HEK293 (cell line): ENCODE results near the gene TIMM10B.

Experiments
- CTCF ChIP-seq: fragments of 450-650 bp; formaldehyde crosslinking; IDR thresholded peaks from 2 replicates; pipeline ENCODE4 v1.5.1; 2016; ENCODE audit warnings: missing biosample characterization, missing genetic modification characterization
- GLIS1 ChIP-seq: fragments of 450-650 bp; formaldehyde crosslinking; IDR thresholded peaks from 2 replicates; pipeline ENCODE4 v1.5.1; 2016; ENCODE audit warnings: missing biosample characterization, missing genetic modification characterization
- SP2 ChIP-seq: fragments of 450-650 bp; formaldehyde crosslinking; IDR thresholded peaks from 2 replicates; pipeline ENCODE4 v1.5.1; 2016; ENCODE audit warnings: missing biosample characterization, missing genetic modification characterization
- ZNF391 ChIP-seq: fragments of 450-650 bp; formaldehyde crosslinking; IDR thresholded peaks from 2 replicates; pipeline ENCODE4 v1.5.1; 2016; ENCODE audit warnings: low read depth, missing biosample characterization, missing genetic modification characterization, borderline replicate concordance
- ZNF473 ChIP-seq: fragments of 450-650 bp; formaldehyde crosslinking; IDR thresholded peaks from 2 replicates; pipeline ENCODE4 v1.5.1; 2017; ENCODE audit warnings: missing biosample characterization, missing genetic modification characterization
- ZNF530 ChIP-seq: fragments of 450-650 bp; formaldehyde crosslinking; IDR thresholded peaks from 2 replicates; pipeline ENCODE4 v1.5.1; 2016; ENCODE audit warnings: low read depth, missing biosample characterization, missing genetic modification characterization
- ZNF600 ChIP-seq: fragments of 450-650 bp; formaldehyde crosslinking; IDR thresholded peaks from 2 replicates; pipeline ENCODE4 v1.5.1; 2016; ENCODE audit warnings: missing biosample characterization, missing genetic modification characterization
- ZNF629 ChIP-seq: fragments of 450-650 bp; formaldehyde crosslinking; IDR thresholded peaks from 2 replicates; pipeline ENCODE4 v1.5.1; 2017; ENCODE audit warnings: missing biosample characterization, missing genetic modification characterization
- ZNF639 ChIP-seq: fragments of 450-650 bp; formaldehyde crosslinking; IDR thresholded peaks from 2 replicates; pipeline ENCODE4 v1.5.1; 2016; ENCODE audit warnings: missing biosample characterization, missing genetic modification characterization
- ZNF747 ChIP-seq: fragments of 450-650 bp; formaldehyde crosslinking; IDR thresholded peaks from 2 replicates; pipeline ENCODE4 v1.5.1; 2016; ENCODE audit warnings: missing biosample characterization, missing genetic modification characterization
- TF ChIP-seq, protein P1 (sequence below): fragments of 450-650 bp; formaldehyde crosslinking; IDR thresholded peaks from 2 replicates; pipeline ENCODE4 v1.5.1; 2016; ENCODE audit warnings: missing biosample characterization, missing genetic modification characterization, low read depth
- TF ChIP-seq, protein P2 (sequence below): fragments of 450-650 bp; formaldehyde crosslinking; IDR thresholded peaks from 2 replicates; pipeline ENCODE4 v1.5.1; 2016; ENCODE audit warnings: missing biosample characterization, missing genetic modification characterization

- TF ChIP-seq ZNF473 (tag by site-specific recombination) = no peak
- no peak for TF ChIP-seq CTCF (tag by site-specific recombination)
- TF ChIP-seq SP2 (tag by site-specific recombination) = no peak
- no peak for TF ChIP-seq ZNF629 (tag by site-specific recombination)
- no peak for TF ChIP-seq GLIS1
- no peak for TF ChIP-seq ZNF747 (tag by site-specific recombination)
- no peak for TF ChIP-seq ZNF639 (tag by site-specific recombination)
- no peak for TF ChIP-seq ZNF391
- TF ChIP-seq, protein P1, sequence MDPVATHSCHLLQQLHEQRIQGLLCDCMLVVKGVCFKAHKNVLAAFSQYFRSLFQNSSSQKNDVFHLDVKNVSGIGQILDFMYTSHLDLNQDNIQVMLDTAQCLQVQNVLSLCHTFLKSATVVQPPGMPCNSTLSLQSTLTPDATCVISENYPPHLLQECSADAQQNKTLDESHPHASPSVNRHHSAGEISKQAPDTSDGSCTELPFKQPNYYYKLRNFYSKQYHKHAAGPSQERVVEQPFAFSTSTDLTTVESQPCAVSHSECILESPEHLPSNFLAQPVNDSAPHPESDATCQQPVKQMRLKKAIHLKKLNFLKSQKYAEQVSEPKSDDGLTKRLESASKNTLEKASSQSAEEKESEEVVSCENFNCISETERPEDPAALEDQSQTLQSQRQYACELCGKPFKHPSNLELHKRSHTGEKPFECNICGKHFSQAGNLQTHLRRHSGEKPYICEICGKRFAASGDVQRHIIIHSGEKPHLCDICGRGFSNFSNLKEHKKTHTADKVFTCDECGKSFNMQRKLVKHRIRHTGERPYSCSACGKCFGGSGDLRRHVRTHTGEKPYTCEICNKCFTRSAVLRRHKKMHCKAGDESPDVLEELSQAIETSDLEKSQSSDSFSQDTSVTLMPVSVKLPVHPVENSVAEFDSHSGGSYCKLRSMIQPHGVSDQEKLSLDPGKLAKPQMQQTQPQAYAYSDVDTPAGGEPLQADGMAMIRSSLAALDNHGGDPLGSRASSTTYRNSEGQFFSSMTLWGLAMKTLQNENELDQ (tag by site-specific recombination) = no peak
- TF ChIP-seq ZNF530 (tag by site-specific recombination) = no peak
- TF ChIP-seq, protein P2, sequence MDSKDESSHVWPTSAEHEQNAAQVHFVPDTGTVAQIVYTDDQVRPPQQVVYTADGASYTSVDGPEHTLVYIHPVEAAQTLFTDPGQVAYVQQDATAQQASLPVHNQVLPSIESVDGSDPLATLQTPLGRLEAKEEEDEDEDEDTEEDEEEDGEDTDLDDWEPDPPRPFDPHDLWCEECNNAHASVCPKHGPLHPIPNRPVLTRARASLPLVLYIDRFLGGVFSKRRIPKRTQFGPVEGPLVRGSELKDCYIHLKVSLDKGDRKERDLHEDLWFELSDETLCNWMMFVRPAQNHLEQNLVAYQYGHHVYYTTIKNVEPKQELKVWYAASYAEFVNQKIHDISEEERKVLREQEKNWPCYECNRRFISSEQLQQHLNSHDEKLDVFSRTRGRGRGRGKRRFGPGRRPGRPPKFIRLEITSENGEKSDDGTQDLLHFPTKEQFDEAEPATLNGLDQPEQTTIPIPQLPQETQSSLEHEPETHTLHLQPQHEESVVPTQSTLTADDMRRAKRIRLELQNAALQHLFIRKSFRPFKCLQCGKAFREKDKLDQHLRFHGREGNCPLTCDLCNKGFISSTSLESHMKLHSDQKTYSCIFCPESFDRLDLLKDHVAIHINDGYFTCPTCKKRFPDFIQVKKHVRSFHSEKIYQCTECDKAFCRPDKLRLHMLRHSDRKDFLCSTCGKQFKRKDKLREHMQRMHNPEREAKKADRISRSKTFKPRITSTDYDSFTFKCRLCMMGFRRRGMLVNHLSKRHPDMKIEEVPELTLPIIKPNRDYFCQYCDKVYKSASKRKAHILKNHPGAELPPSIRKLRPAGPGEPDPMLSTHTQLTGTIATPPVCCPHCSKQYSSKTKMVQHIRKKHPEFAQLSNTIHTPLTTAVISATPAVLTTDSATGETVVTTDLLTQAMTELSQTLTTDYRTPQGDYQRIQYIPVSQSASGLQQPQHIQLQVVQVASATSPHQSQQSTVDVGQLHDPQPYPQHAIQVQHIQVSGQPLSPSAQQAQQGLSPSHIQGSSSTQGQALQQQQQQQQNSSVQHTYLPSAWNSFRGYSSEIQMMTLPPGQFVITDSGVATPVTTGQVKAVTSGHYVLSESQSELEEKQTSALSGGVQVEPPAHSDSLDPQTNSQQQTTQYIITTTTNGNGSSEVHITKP (tag by site-specific recombination) = no peak
- no peak for TF ChIP-seq ZNF600 (tag by site-specific recombination)
These were observed 24.4 kb downstream of the TIMM10B start for GRCh38 chr11:6505577-6506240.
